ENCODE measurements around the gene PLEKHH3.
A peak's percentile ranks its signal among the peaks of the same experiment; 100 is the strongest.
"Not testable (repeated sequence)": the region's sequence is repeated elsewhere in the genome, so short reads cannot be mapped to it uniquely, and the experiment has no call there.

Gene PLEKHH3

DNA sequence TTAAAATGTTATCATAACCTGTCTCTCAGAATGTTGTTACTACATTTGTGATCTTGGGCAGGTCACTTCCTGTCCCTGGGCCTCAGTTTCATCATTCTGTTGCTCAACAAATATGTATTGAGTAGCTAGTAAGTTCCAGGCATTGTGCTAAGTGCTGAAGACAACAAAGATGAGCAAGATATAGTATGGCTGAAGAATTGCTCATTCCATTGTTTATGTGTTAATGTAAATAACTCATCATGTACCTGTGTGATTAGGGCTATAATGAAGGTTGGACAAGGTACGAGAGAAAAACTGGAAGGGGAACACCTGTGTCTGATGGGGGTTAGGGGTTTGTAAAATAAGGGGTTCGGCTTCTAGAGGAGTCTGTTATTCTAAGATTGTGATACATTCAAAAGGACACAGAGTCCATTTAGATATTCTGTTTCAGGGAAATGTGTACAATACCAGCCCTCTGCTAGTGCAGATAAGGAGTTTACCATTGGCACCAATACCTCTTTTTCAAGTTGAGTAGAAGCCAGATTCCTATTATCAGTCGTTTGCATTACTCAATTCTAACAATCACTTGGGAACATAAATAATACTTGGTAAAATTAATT is 47.3 kb downstream of the PLEKHH3 start:
- peak; percentile 45 for DNase-seq (ENCODE audit: low read depth)

DNA sequence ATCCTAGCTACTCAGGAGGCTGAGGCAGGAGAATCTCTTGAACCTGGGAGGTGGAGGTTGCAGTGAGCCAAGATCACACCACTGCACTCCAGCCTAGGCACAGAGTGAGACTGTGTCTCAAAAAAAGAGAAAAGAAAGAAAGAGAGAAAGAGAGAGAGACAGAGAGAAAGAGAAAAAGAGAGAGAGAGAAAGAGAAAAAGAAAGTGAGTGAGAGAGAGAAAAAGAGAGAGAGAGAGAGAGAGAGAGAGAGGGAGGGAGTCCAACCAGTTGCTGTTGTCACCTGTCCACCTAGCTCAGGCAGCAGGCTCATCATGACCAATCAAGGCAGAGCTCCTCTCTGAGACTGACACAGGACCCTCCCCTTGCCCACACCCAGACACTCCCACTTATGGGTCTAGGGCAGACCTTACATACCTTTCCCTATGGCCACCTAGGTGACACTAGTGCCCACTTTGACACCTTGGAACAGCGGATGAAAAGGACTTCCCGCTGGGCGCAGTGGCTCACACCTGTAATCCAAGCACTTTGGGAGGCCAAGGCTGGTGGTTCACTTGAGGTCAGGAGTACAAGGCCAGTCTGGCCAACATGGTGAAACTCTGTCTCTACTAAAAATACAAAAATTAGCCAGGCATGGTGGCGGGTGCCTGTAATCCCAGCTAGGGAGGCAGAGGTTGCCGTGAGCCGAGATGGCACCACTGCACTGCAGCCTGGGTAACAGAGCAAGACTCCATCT is 49.6 kb downstream of the PLEKHH3 start:
- DNase-seq (ENCODE audit: low read depth), result not testable (repeated sequence)

DNA sequence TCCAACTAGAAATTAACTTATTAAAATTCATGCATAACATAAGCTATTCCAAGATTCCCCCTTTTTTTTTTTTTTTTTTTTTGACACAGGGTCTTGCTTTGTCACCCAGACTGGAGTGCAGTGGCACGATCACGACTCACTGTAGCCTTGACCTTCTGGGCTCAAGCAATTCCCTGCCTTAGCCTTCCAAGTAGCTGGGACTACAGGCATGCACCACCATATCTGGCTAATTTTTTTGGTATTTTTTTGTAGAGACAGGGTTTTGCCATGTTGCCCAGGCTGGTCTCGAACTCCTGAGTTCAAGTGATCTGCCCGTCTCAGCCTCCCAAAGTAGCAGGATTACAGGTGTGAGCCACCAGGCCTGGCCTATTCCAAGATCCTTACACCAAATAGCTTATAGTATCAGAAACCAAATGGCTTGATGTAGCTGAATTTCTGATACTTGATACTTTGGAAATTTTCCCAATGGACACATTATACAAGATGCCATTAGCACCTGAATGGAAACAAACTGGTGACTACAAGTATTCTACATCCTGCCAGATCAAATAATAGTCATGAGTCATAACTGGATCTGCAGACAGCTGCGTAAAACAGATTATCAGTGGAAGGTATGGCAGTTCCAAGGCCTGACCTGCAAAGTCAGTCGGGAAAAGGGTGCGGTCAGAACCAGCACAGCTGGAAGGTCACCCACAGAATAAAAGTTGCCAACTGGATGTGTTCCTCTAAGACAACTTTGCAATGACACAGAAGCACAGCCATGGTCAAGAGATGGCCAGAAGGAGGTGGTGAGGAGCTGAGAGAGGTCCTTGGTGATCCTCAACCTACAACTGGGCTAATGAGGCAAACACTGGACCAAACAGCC is 52.8 kb downstream of the PLEKHH3 start:
- DNase-seq (ENCODE audit: low read depth), result peak; percentile 18

DNA sequence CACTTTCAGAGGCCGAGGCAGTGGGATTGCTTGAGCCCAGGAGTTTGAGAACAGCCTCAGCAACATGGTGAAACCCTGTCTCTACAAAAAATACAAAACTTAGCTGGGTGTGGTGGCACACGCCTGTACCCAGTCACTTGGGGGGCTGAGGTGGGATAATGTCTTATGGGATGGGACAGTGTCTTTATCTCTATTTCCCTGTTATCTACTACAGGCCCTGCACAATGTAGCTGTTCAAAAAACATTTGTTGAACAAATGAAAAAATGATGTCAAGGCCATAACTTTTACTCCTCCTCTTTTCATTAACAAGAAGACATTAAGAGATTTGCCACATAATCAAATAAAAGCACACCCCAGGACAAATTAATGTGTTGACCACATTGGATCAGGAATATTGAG is 53.5 kb downstream of the PLEKHH3 start:
- no peak for DNase-seq (ENCODE audit: low read depth)

DNA sequence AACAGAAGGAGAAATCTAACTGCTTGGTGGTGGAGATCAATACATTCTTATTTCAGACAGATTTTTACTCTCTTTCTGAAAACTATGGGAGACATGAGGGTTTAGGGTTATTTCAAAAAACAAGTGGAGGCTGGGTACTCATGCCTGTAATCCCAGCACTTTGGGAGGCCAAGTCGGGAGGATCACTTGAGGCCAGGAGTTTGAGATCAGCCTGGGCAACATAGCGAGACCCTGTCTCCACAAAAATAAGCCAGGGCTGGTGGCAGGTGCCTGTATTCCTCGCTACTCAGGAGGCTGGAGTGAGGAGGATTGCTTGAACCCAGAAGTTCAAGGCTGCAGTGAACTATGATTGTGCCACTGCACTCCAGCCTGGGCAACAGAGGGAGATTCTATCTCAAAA is 54.8 kb downstream of the PLEKHH3 start:
- not testable (repeated sequence) for DNase-seq (ENCODE audit: low read depth)

DNA sequence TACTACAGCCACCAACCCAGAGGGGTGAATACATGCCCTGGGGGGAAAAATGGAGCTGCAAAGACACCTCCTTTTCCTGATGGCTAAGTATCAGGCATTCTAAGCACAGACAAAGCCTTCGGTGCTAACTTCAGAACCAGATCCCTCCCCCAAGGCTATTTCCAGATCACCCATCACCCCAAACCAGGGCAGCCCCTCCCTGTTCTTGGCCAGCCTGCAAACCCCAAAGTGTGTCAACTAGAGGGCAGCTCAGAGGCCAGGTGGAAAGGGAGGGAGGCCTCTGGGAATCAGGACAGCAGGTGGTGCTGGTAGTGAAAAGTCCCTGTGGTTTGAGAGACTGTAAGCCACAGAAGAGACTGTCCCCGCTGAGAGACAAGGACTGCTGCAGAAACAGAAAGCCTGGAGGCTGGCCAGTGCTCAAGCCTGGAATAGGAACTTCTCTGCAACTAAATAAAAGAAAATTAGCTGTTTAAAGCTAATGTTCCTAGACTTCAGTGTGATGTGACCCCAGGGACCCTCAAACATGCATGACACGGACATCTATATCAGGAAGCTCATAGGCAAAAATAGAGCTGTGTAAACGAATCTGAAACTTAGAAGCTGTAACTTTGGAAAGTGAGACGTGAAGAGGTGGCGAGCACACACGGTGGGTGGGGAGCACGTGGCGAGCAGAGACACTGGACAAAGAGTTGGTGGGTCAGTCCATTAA is 58.2 kb downstream of the PLEKHH3 start:
- peak; percentile 7 for DNase-seq (ENCODE audit: low read depth)

DNA sequence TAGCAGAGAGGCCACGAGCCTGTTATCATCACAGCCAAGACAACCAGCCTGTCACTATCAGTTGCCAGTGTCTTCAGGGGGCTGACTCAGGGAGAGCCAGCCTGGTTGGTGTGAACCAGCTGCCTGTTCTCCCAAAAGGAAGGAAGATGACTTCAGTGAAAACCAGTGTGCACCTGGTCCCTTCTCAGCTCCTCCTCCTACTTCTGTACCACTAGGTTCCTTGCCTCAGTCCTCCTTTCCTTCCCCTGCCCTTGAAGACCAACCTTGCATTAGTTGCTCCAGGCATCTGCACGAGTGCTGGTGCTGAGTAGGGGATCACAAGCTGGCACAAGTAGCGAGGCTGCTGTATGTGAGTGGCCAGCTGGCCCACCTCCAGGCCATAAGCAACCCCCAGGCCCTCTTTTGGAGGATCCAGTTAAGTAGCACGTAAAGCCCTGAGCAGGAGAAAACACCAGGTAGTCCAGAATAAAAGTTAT is 58.8 kb downstream of the PLEKHH3 start:
- no peak for DNase-seq (ENCODE audit: low read depth)
